HG03159 (cell line): ENCODE results near the gene CBFA2T2.

ENCODE experiments used
- ATAC-seq: cut with Tn5 transposase; IDR thresholded peaks from one replicate; pipeline ENCODE4 v1.9.1; 2021; ENCODE audit warnings: mild to moderate bottlenecking, moderate library complexity; ENCODE audit not compliant: unreplicated experiment

Gene CBFA2T2

DNA sequence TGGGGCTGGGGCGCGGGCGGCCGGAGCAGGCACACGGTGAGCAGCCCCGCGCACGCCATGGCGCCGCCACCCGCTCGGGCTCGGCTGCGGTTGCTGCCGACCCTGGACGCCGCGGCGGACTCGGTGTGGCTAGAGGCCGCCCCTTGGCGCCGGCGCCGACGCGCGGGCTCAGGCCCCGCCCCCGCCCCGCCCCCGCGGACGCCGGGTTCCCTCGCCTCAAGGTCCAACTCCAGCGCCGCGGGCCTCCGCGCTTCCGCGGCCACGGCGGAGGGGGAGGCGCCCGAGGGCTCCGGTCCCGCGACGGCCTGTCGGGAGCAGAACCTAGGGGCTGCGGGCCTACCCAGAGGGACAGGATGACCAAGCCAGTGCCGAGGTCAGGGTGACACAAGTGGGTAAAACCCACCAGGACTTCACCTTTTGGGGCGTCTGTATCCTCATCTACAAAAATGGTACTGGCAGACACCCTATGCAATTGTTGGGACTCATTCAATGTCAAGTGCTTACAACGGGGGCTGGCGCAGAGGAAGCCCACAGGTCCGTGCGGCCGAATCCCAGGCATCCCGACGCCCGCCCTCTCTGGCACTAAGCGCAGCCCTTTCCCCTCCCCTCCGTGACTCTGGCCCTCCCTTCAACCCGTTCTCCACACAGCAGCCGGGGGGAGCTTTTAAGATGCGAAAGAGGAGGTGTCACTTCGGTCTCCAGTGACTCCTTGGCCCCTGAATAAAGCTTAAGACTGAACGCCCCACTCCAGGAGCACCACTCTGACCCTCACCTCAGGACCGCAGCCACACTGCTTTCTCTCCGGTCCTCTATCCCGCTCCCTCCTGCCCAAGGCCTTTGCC, 184.6 kb downstream of the CBFA2T2 start, which contains the start of gene NECAB3:
NECAB3 (minus strand) TSS at position 135 of the 842 bp plus-strand sequence; CDS start at position 59, 76 bp downstream.
- peak; percentile 58 for ATAC-seq

DNA sequence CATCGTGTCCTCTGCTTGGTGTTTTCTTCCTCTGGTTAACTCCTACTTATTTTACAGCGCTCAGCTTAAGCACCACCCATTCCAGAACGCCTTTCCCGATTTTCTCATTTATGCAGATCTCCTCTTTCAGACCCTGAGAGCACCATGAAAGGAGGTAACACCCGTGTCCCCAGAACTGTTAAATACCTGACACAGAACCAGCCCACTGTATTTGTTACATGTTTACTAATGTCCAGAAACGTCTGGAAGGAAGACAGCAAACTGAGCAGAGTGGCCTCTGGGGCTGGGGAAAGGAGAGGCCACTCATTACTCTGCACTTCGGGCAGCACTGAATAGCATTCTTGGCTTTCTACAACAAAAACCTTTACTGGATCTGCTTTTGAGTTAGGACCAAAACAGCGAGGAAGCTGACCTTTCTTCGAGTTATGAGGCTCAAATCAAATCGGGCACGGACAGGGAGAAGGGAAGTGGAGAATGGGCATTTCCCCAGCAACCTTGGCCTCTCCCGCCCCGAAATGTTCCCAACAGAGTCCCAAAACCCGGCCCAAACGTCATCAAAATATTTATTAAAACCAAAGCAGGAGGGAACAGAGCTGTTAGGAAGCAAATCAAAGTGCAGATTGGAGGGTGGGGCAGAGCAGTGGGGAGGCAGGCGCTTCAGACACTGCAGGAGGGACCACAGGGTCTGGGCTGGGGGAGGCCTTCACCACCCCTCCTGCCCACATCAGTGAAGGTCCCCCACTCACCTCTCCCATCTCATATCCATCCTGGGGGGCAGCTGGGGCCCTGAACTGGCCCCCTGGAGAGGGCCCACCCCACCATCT, 185.5 kb downstream of the CBFA2T2 start:
- no peak for ATAC-seq

- ATAC-seq: no peak
These were observed 186.2 kb downstream of the CBFA2T2 start for GRCh38 chr20:33676121-33676520.

GRCh38 chr20:33676652-33677645, 187.1 kb downstream of the CBFA2T2 start:
- ATAC-seq: no peak

GRCh38 chr20:33677991-33678702, 188.3 kb downstream of the CBFA2T2 start:
- no peak for ATAC-seq

GRCh38 chr20:33679758-33680485, 190.0 kb downstream of the CBFA2T2 start:
- ATAC-seq: no peak

DNA sequence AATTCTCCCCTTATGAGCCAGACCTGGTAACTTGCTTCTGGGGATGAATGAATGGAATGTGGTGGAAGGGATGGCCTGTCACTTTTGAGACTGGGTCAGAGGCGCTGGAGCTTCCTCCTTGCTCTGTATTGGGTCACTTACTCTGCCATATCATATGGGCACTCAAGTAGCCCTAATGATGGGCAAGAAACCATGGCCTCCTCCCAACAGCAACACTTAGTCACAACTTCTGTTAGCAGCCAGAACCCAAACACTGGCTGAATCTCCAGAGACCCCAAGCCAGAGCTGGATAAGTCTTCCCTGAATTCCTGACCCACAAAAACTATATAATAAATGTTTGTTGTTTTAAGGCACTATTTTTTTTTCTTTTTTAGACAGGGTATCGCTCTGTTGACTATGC, 190.8 kb downstream of the CBFA2T2 start:
- ATAC-seq: no peak

- no peak for ATAC-seq
These were observed 191.4 kb downstream of the CBFA2T2 start for GRCh38 chr20:33681288-33681687.

GRCh38 chr20:33681728-33682353, 191.9 kb downstream of the CBFA2T2 start:
- no peak for ATAC-seq

DNA sequence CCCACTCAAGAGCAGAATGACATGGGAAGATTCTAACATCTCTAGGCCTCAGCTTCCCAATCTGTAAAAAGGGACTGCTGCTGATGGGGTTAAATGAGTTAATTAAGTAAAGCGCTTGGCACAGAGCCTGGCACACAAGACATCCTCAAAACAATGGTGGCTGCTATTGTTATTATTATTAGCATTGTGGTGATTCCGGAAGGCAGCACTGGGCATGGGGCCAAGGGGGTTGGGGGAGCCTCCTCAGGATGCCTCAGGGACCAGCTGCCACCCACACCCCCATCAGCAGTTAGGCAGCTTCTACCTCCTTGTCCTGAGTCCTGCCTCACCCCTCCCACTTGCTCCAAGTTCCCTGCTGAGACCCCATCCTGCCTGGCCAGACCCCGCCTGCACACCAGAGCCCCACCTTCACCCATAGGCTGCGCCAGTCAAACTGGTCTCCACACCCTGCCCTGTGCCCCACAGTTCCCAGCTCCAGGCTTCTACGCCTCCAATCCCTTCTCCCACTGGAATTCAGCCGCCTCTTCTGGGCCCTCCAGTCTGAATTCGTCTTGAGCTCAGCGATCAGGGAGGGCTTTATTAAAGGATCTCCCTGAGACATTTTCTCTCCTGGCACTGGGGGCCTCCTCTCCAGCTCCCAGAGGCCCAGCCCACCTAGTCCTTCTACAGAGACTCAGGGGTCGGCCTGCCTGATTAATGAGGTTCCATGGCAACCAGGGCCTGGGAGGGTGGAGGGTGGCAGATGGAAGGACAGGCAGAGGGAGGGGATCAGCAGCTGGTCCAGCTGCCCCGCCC, 194.8 kb downstream of the CBFA2T2 start:
- ATAC-seq: no peak

DNA sequence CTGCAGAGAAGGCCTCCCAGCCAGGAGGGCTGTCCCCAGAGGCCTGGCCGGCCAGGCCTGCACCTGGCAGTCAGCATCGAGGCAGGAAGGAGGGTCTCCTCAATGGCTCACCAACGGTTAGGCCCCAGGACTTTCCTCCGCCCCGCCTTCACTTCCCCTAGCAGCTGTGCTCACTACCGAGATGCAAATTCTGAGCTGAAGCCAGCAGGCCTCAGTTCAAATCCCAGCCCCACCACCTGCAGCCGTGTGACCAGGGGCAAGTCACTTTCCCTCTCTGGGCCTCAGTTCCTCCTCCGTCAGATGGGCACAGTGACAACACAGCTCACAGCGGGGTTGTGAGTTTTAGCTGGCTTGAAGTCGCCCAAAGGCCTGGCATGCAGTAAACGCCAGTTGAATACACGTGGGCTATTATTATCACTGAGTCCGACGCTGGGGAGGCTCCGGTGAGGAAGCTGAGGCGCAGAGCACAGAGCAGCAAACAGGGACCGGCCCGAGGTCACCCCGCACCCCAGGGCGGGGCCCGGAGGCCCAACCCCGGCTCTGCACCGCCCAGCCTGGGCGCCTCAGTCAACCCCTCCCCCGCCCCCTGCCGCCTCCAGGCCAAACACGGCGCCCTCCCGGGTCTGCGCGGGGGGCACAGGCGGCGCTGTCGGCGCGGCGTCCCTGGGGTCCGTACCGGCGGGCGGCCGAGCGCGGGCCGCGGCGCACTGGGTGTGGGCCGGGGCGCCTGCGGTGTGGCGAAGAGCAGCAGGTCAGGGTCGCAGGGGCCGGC, 195.6 kb downstream of the CBFA2T2 start:
- ATAC-seq: peak; percentile 33

DNA sequence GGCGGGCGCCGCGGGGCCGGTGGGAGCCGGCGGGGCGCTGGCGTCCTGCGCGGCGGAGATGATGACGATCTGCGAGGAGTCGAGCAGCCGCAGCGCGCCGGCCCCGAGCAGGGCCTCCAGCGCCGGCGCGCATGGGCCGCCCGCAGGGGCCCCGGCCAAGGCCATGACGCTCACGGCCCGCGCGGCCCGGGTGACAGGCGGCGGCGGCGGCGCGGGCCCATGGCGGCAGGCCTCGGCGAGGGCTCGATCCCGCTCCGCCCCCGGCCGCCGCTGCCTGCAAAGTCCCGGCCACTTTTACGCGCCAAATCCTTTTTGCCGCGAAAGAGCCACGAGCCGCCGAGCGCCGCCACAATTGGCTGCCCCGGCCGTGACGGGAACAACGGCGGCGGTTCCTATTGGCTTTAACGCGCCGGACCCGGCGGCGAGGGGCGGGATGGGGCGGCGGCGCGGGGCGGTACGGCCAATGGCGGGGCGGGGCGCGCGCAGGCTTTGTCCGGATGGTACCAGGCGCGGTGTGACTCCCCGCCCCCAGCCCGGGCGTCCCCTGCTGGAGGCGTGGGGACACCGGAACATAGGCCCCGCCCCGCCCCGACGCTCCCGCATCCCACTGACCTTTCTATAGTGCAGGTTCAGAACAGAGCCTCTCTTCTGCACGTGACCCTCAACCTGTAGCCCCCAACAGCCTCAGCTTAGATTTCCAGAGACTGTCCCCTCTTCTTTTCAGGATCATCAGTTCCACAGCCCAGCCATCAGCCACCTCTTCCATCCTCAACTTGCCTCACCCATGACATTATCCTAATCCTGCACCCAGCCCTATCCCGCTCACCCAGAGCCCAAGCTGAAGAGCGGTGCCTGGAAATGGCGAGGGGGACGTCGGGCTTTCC, 196.4 kb downstream of the CBFA2T2 start, which contains the start of gene E2F1:
E2F1 (minus strand) TSS at position 286 of the 884 bp plus-strand sequence; CDS start at position 165, 121 bp downstream.
- peak; percentile 80 for ATAC-seq

- no peak for ATAC-seq
These were observed 197.1 kb downstream of the CBFA2T2 start for GRCh38 chr20:33686984-33687366.

DNA sequence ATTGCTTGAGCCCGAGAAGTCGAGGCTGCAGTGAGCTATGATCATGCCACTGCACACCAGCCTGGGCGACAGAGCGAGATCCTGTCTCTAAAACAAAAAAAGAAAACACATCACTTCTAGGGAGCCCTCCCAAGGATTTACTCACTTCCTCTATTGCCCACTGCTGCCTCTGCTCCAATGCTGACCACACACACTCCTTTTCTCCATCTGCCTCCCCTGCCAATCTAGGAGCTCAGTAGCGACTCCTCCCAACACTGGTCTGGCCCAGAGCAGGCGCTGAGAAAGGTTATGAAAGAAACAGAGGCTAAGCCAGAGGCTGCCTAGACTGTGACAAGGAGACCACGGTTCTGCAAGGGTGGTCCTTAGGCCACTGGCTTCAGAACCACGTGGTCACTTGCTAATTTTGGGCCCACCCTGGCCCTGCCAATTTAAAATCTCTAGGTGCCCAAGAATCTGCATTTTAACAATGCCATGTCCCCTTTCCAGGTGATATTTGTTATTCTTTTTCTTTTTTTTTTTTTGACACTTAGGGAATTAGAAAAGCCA, 197.5 kb downstream of the CBFA2T2 start:
- ATAC-seq: no peak

GRCh38 chr20:33687993-33688937, 198.4 kb downstream of the CBFA2T2 start:
- ATAC-seq: no peak
